ENCODE results near the gene ADCY5.
"Not testable (repeated sequence)": the region's sequence is repeated elsewhere in the genome, so short reads cannot be mapped to it uniquely, and the experiment has no call there.

The ADCY5 gene

GRCh38 chr3:123244128-123244527 lies 204.8 kb downstream of the ADCY5 start:
- Histone ChIP-seq H3K36me3 (peaks cover 24 to 84% (median 62%) of the 10 kb centered on the region in 11 experiments), H3K4me1 (peaks cover 0 to 11% (median 3%) of the 10 kb centered on the region in 10 experiments; a peak in 6 of 20 replicates), H3K4me2 (no peak overlapping the region), H3K9me3 (replicated peaks in 1 of 11) (peaks cover 0 to 10% (median 0%) of the 10 kb centered on the region in 11 experiments; a peak in 4 of 22 replicates), H4K20me1 (peaks cover 0 to 5% (median 0%) of the 10 kb centered on the region in 11 experiments; a peak in 3 of 22 replicates), H3K27me3 (no peaks in the 10 kb centered on the region), H3K9ac (no peak overlapping the region), H3K27ac (no peak overlapping the region), H3K4me3 (no peak overlapping the region)
- TF ChIP-seq Cebpa-rat (IDR thresholded peaks at IDR 0.05), result no peak

DNA sequence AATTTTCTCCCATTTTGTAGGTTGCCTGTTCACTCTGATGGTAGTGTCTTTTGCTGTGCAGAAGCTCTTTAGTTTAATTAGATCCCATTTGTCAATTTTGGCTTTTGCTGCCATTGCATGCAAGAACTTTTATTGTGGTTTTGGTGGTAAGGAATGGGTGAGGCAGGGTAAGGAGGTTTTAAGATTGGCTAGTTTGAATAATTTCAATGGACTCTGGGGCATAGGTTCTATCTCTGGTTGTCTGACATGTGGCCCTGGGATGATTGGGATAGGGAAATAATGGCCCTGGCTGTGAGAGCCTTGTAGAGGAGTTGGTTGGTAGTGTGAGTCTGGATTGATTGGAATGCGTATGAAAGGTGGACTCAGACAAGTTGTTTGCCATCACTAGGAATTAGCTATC lies 209.1 kb downstream of the ADCY5 start:
- H3K27ac ChIP-seq, result no peak overlapping the region
- no peak for TF ChIP-seq Cebpa-rat (IDR thresholded peaks at IDR 0.05)
- H3K9ac ChIP-seq, result no peak overlapping the region
- H3K4me2 ChIP-seq, result no peak overlapping the region
- peaks cover 0 to 10% (median 0%) of the 10 kb centered on the region in 11 experiments; a peak in 4 of 22 replicates for H3K9me3 ChIP-seq (replicated peaks in 1 of 11)
- H3K36me3 ChIP-seq, result peaks cover 8 to 67% (median 39%) of the 10 kb centered on the region in 11 experiments; a peak in 19 of 22 replicates
- H4K20me1 ChIP-seq, result no peaks in the 10 kb centered on the region; a peak in 2 of 22 replicates
- no peak overlapping the region for H3K4me3 ChIP-seq
- H3K27me3 ChIP-seq, result no peaks in the 10 kb centered on the region
- H3K4me1 ChIP-seq, result no peaks in the 10 kb centered on the region

DNA sequence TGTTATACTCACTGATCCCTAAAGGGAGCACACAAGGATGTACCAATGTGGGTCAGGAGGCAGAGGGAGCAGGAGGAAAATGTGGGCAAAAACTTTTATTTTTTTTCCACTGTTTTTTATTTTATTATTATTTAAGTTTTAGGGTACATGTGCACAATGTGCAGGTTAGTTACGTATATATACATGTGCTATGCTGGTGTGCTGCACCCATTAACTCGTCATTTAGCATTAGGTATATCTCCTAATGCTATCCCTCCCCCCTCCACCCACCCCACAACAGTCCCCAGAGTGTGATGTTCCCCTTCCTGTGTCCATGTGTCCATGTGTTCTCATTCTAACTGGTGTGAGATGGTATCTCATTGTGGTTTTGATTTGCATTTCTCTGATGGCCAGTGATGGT lies 209.7 kb downstream of the ADCY5 start:
- not testable (repeated sequence) for H4K20me1 ChIP-seq; H3K4me3 ChIP-seq; H3K27me3 ChIP-seq; H3K27ac ChIP-seq; H3K9ac ChIP-seq; H3K9me3 ChIP-seq (replicated peaks in 1 of 11); H3K4me2 ChIP-seq; H3K4me1 ChIP-seq
- peaks cover 11 to 63% (median 40%) of the 10 kb centered on the region in 11 experiments; a peak in 19 of 22 replicates for H3K36me3 ChIP-seq

- Histone ChIP-seq H3K9me3 (replicated peaks in 1 of 11) (peaks cover 0 to 10% (median 0%) of the 10 kb centered on the region in 11 experiments; a peak in 4 of 22 replicates), H3K4me3 (no peak overlapping the region)
- TF ChIP-seq Cebpa-rat (IDR thresholded peaks at IDR 0.05), result no peak
Observed at GRCh38 chr3:123236902-123237301, 212.0 kb downstream of the ADCY5 start.

More at GRCh38 chr3:123236902-123237301, 212.0 kb downstream of the ADCY5 start:
- Histone ChIP-seq H3K27me3 (no peaks in the 10 kb centered on the region), H3K4me1 (no peaks in the 10 kb centered on the region), H3K4me2 (no peak overlapping the region), H4K20me1 (no peaks in the 10 kb centered on the region; a peak in 1 of 22 replicates), H3K27ac (no peak overlapping the region), H3K36me3 (peaks cover 20 to 73% (median 44%) of the 10 kb centered on the region in 11 experiments; a peak in 21 of 22 replicates), H3K9ac (no peak overlapping the region)
